Measurements from ENCODE around the gene UTF1. TPM values are rescaled to one million over a fixed set of nuclear protein-coding genes. Genes with fewer than 3 reads are reported as not detected.

UTF1 gene
- total and polyA plus RNA-seq, 2 of the 8 experiments (the other 6 are each of a cell fraction or from before 2014, with no cell fraction given): 0.47 to 21.8 TPM

DNA sequence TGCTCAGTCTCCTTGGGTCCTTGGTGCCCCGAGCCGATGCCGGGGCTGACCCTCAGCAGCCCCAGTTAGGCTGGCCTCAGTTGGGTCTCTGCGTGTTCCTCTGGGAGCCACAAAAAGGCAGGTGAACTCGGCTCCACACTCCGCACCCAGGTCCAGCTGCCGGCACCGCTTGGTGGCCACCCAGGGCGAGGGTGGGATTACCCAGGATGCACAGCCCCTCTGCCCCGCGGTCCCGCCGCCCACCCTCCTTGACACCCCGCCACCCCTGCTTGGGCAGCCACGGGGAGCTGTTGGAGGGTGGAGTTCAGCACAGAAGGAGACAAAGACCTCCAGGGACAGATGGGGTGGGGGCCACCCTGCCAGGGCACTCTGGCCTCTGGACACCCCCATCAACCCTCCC is 25.3 kb downstream of the UTF1 start (continued):
- TF ChIP-seq SRF (IDR thresholded peaks at IDR 0.05; ENCODE audit: low read depth, low read length) (no peak), RNF2 (IDR thresholded peaks at IDR 0.05; ENCODE audit: borderline replicate concordance, low read depth, low read length, missing control alignments, poor library complexity, severe bottlenecking) (no peak), POU5F1 (IDR thresholded peaks at IDR 0.05; ENCODE audit: low read depth, low read length) (no peak), BCL11A (IDR thresholded peaks at IDR 0.05; ENCODE audit: low read depth in 2 of 2, low read length in 2 of 2) (no peak), CREB1 (IDR thresholded peaks at IDR 0.05) (no peak), SP1 (IDR thresholded peaks at IDR 0.05; ENCODE audit: low read depth, low read length) (no peak), SIX5 (IDR thresholded peaks at IDR 0.05; ENCODE audit: low read depth, low read length) (no peak), CHD2 (IDR thresholded peaks at IDR 0.05; ENCODE audit: low read length) (no peak)
